T-helper 1 cell treated with Interleukin-12 subunit alpha and Interleukin-12 subunit beta and Interleukin-4 antibody, amounts not matched to agents 30 ng/mL and 1 ng/mL, for 36 hours (primary cell): ENCODE measurements around the gene MFSD2B. TPM values are rescaled to one million over a fixed set of nuclear protein-coding genes. Genes with fewer than 3 reads are reported as not detected.

Source experiments
- intact Hi-C: fragments of 100-400 bp; cut with micrococcal nuclease; formaldehyde crosslinking; loops from one replicate; pipeline ENCODE4 v1.15.1; 2024
- total RNA-seq: library from RNA; stranded (reverse); gene quantifications from 2 replicates; pipeline ENCODE4 v1.2.3, GENCODE V29; 2022

Gene MFSD2B
- total RNA-seq, 1 donor from 2014 or later = 0.44 TPM

DNA sequence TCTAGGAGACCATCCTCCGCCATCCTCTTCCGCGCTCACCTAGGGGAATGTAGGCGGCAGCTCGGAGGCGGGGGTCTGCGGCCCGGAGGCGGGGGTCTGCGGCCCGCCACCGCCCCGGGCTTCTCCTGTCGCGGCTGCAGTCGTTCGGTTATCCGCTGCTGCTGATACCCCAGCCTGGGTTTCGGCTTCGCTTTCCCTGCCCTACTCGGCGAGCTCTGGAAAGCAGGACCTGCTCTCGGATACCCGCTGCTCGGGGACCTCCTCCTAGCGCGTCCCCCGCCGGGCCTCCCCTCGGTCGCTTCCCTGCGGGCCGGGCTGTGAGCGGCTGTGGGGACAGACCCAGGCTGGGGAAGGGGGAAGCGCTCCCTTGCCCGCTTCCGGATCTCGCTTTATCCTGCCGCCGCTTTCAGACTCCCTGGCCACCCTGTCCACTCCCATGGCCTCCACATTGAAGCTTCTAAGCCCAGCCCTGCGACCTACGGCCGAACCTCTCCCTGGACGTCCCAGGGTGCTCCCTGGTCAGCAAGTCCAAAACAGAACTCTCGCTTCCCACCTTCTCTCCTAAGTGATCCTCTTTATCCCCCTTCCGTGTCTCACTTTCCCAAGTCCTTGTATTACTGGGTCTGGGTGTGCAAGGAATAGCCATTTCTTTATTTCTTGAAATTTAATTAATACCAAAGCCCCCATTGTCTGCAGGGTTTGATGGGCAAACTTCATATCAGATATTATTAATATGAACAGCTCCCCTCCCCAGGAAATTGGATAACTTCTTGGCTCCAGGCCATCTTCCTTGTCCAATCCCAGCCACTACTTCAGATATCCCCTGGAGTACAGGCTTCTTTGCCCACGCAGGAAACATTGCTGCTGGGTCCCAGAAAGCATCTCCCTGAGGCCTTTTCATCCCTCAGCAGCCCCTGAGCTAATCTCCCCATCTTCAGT, 40.4 kb downstream of the MFSD2B start:
- intact Hi-C loops = no loop called here

DNA sequence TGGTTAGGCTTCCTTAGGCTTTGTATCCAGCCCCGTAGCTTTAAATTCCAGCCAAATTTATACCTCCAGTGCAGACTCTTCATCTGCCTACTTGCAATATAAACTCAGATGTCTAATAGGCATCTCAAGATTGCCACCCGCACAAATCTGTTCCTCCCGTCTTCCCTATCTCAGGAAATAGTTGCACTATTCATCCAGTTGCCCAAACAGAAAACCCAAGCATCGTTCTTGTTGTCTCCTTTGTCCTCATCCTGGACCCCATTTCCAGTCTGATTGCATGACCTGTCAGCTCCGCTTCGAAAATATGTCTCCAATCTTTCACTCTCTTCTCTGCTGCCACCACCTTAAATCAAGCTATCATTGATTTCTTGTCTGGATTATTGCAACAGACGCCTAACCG, 41.9 kb downstream of the MFSD2B start:
- intact Hi-C loops = no loop called here

DNA sequence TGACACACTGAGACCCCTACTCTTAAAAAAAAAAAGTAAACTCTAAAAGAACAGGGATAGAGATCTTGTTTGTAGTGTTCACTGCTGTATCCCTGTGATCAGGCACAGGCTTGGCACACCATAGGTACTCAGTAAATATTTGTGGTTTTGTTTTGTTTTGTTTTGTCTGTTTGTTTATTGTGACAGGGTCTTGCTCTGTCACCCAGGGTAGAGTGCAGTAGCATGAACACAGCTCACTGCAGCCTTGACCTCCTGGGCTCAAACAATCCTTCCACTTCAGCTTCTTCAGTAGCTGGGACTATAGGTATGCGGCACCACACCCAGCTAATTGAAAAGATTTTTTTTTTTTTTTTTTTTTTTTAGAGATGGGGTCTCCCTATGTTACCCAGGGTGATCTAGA, 43.1 kb downstream of the MFSD2B start:
- intact Hi-C loops = no loop called here

DNA sequence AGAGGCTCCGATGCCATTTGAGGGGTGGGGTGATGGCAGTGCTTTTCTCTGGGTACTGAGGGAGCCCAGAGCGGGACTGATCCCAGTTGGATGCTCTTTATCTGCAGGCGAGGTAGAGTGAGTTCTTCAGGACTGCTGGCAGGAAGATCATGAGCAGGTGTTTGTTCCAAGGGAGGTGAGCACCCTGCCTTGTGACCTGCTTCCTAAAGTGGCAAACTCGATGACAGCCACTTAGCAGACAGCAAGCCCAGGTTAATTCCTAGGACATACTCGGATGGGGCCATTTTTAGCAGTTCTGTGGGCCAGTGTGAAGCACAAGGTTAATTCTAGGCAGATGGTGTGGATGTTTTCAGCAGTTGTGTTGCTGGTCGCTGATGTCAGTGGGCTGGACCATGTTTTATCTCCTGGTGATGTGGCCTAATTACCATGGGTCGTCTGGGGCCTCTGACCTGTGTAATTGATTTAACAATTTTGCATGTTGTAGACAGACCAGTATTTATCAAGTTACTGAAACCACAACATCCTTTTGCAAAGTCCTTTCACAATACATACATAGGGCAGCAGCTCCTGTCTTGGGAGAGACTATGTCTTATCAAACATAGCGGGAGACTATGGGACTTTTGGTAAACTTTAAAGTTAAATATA, 44.6 kb downstream of the MFSD2B start:
- intact Hi-C loops = no loop called here

DNA sequence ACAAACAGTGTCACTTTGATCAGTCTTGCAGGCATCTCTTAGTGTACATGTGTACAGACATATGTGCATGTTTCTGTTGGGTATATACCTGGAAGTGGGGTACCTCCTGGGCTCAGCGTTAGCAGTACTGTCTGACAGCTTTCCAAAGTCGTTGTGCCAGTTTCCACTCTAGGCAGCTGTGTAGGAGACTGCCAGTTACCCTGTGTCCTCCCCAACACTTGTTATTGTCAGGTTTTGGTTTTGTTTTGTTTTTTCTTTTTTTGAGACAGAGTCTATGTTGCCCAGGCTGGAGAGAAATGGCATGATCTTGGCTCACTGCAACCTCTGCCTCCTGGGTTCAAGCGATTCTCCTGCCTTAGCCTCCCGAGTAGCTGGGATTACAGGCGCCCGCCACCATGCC, 45.9 kb downstream of the MFSD2B start:
- intact Hi-C loops = no loop called here

DNA sequence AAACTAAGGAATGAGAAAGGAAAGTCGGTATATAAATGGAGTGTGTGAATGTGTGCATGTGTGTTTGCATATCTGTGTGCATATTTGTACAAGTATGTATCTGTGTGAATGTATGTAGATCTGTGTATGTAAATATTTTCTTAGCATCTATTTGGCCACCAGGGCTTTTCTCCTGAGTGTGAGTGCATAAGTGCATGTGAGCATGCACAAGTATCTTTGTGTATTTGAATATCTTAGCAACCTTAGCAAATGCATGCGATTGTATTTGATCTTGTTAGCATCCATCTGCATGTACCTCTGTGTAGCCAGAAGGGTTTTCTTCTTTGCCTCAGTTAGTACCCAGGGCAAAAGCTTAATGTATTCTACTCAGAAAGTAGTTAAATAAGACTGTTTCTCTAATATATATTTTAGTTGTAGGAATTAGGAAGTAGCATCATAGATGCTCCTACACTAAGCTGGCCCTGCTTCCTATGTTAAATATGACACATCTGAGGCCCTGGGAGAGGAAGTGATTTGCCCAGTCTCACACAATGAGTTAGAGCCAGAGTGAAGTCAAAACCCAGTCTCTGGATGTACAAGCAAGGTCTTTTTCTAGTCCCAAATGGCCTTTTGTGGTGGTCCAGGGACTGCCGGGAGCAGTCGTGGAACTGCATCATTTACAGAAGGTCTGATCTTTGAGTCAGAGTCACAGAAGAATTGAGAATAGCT, 48.8 kb downstream of the MFSD2B start:
- intact Hi-C loops = no loop called here

DNA sequence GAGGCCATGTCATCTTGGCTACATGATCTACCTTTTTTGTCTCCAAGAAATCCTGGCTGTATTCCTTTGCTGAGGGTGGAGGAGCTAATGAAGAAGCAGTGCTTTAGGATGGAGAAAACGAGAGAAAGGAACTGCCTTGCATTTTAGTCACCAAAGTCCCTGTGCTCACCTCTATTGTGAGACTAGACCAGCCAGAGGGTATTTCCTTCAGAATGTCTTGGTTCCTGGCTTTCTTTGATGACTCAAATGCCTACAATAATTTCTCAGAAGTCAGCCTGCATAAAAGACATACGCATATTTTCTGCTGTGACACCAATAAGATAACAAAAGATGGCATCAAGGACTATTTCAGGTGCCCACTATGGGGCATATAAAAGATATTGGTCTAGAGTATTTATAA, 55.5 kb downstream of the MFSD2B start:
- intact Hi-C loops = no loop called here

DNA sequence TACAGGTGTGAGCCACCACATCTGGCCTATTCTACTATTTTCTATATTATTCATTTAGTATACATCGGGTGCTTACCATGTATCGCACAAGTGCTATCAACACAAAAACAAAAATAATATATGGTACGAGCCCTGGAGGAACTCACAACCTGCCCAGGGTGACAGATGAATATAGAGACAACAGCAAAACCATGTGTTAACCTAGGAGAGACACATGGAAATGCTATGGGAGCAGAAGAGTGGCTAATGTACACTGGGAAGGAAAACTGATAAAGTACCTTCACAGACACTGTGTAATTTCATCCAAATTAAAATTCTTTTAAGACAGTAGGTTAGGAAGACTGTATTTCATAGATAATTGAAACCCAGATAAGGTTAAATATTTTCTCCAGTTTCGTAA, 62.4 kb downstream of the MFSD2B start:
- intact Hi-C loops = loop anchor here (10.0 kb wide), 1 partner anchor 1963 kb away; the partner anchor contains the start of gene RAB10

DNA sequence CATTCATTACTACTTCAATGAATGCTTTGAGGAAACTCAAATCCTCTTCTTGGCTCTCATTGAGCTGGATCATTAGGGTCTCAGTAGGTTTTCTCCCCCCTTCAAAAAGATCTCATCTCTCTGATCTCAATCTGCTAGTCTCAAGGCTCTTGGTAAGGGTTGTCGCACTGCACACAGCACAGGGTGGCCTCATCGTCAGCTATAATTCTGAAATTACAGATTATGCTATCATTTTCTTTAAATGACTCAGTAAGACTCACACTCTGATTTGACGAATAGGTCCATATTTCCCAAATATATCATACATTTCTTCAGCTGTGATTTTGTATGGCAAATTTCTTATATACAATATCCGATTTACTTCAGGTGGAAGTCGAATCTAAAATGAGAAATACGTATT, 63.9 kb downstream of the MFSD2B start:
- intact Hi-C loops = loop anchor here (10.0 kb wide), 1 partner anchor 1961 kb away; the partner anchor contains the start of gene RAB10

DNA sequence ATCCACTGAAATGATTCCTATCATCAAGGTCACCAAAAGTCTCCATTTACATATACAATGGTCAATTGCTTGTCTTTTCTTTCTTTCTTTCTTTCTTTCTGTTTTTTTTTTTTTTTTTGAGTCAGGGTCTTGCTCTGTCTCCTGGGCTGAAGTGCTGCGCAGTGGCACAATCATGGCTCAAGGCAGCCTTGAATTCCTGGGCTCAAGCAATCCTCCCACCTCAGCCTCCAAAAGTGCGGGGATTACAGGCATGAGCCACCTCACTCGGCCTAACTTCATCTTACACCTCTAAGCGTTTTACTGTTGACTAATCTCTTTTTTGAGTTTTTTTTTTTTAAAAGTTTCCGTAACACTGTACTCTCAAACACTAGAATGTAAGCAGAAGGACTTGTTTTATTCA, 65.4 kb downstream of the MFSD2B start:
- intact Hi-C loops = loop anchor here (10.0 kb wide), 1 partner anchor 1960 kb away; the partner anchor contains the start of gene RAB10

Other genes with a start within 250 kb of the MFSD2B start
- gene ATAD2B, start 83.0 kb upstream of the MFSD2B start, total RNA-seq = 27.6 and 28.8 TPM in 2 replicates
- 9.7 and 11.6 TPM in 2 replicates for gene UBXN2A, start 69.6 kb upstream of the MFSD2B start, total RNA-seq
- 19.9 and 20.2 TPM in 2 replicates for gene WDCP, start 37.3 kb downstream of the MFSD2B start, total RNA-seq
- gene FKBP1B, start 39.7 kb downstream of the MFSD2B start, total RNA-seq = 0.66 and 1.4 TPM in 2 replicates
- gene SF3B6, start 66.2 kb downstream of the MFSD2B start, total RNA-seq = 90.9 and 94.3 TPM in 2 replicates
- 0.91 and 1.1 TPM in 2 replicates for gene TP53I3, start 74.7 kb downstream of the MFSD2B start, total RNA-seq
- 0.29 TPM in 1 of 2 replicates, not detected in the other for gene PFN4, start 113.2 kb downstream of the MFSD2B start, total RNA-seq
- 7.8 and 10.1 TPM in 2 replicates for gene FAM228B, start 113.4 kb downstream of the MFSD2B start, total RNA-seq
- not detected in 2 replicates for gene FAM228A, start 165.0 kb downstream of the MFSD2B start, total RNA-seq